Endometrial microvascular endothelial cells (primary cell): ENCODE results near the gene ZNF431. TPM values are rescaled to one million over a fixed set of nuclear protein-coding genes. Genes with fewer than 3 reads are reported as not detected.

Experiments used
- total RNA-seq: library from RNA; depleted of rRNA; stranded (reverse); fragments of >200 nt; gene quantifications from one replicate; pipeline ENCODE4 v1.2.3, GENCODE V29; 2015; ENCODE audit errors: inconsistent ontology term

ZNF431 gene
- total RNA-seq, 1 donor from 2014 or later, result 9.3 TPM

Other genes starting within 250 kb of the ZNF431 start
- gene ZNF85, start 218.8 kb upstream of the ZNF431 start, total RNA-seq, result 4.6 TPM
- 8.7 TPM for gene ZNF430, start 121.4 kb upstream of the ZNF431 start, total RNA-seq
- gene ZNF714, start 59.8 kb upstream of the ZNF431 start, total RNA-seq, result 13.2 TPM
- 1.4 TPM for gene ZNF708, start 187.4 kb downstream of the ZNF431 start, total RNA-seq
- 5.9 TPM for gene ZNF738, start 217.0 kb downstream of the ZNF431 start, total RNA-seq